HEK293 (cell line): ENCODE data around the gene RWDD4.

ENCODE experiments used
- CTCF ChIA-PET: fragments of 350-600 bp; formaldehyde crosslinking; extraction: SDS; loops from one replicate; lab custom pipeline; 2021; ENCODE audit warnings: antibody characterized with exemption; lab: Yijun Ruan, JAX
- POLR2A ChIA-PET: fragments of 300-600 bp; formaldehyde crosslinking; extraction: SDS; loops from one replicate; lab custom pipeline; 2020; ENCODE audit warnings: antibody characterized with exemption, inconsistent platforms; lab: Yijun Ruan, JAX
- H3K27ac ChIP-seq: fragments of 200-500 bp; sonication (Bioruptor generic); 2 replicates; pipeline ENCODE4 v1.5.1; 2014; ENCODE audit warnings: low read depth, low read length, control low read depth, inconsistent platforms; ENCODE audit errors: extremely low read depth
- H3K36me3 ChIP-seq, 2 experiments: fragments of 200-500 bp in 1 of 2; sonication (Bioruptor generic) in 1 of 2; 1 replicate in 1 of 2; 2 replicates in 1 of 2; pipeline ENCODE4 v1.5.1; 2014 to 2017; ENCODE audit warnings: inconsistent platforms in 2 of 2, low read length in 2 of 2; ENCODE audit not compliant: control insufficient read depth in 2 of 2, insufficient read depth in 1 of 2
- H3K4me1 ChIP-seq: fragments of 200-500 bp; sonication (Bioruptor generic); 2 replicates; pipeline ENCODE4 v1.5.1; 2014; ENCODE audit warnings: mild to moderate bottlenecking, low read length, inconsistent platforms; ENCODE audit not compliant: control insufficient read depth, insufficient read depth
- H3K4me3 ChIP-seq: 2 replicates; pipeline ENCODE4 v1.5.1; 2011; ENCODE audit warnings: low read depth, mild to moderate bottlenecking, control low read depth, low read length, moderate library complexity
- H3K9me3 ChIP-seq: fragments of 200-500 bp; sonication (Bioruptor generic); 2 replicates; pipeline ENCODE4 v1.5.1; 2014; ENCODE audit warnings: low read depth, low read length, inconsistent platforms; ENCODE audit not compliant: control insufficient read depth, insufficient read depth
- CTCF ChIP-seq: fragments of 450-650 bp; formaldehyde crosslinking; IDR thresholded peaks from 2 replicates; pipeline ENCODE4 v1.5.1; 2016; ENCODE audit warnings: missing biosample characterization, missing genetic modification characterization
- ELK4 ChIP-seq: IDR thresholded peaks from 2 replicates; pipeline ENCODE4 v1.6.1; 2011; ENCODE audit warnings: mild to moderate bottlenecking, low read depth, low read length, borderline replicate concordance
- GFI1B ChIP-seq: fragments of 450-650 bp; formaldehyde crosslinking; IDR thresholded peaks from 2 replicates; pipeline ENCODE4 v1.5.1; 2016; ENCODE audit warnings: missing biosample characterization, missing genetic modification characterization
- HIC1 ChIP-seq: fragments of 450-650 bp; formaldehyde crosslinking; IDR thresholded peaks from 2 replicates; pipeline ENCODE4 v1.5.1; 2016; ENCODE audit warnings: missing biosample characterization, missing genetic modification characterization
- KLF1 ChIP-seq: fragments of 450-650 bp; formaldehyde crosslinking; IDR thresholded peaks from 2 replicates; pipeline ENCODE4 v1.5.1; 2016; ENCODE audit warnings: missing biosample characterization, missing genetic modification characterization
- PRDM2 ChIP-seq: fragments of 450-650 bp; formaldehyde crosslinking; IDR thresholded peaks from 2 replicates; pipeline ENCODE4 v1.5.1; 2016; ENCODE audit warnings: missing biosample characterization, missing genetic modification characterization, borderline replicate concordance
- PRDM4 ChIP-seq: fragments of 450-650 bp; formaldehyde crosslinking; IDR thresholded peaks from 2 replicates; pipeline ENCODE4 v1.5.1; 2017; ENCODE audit warnings: missing biosample characterization, missing genetic modification characterization
- ZBTB6 ChIP-seq: fragments of 450-650 bp; formaldehyde crosslinking; IDR thresholded peaks from 2 replicates; pipeline ENCODE4 v1.5.1; 2017; ENCODE audit warnings: missing biosample characterization, missing genetic modification characterization
- ZEB2 ChIP-seq: fragments of 450-650 bp; formaldehyde crosslinking; IDR thresholded peaks from 2 replicates; pipeline ENCODE4 v1.5.1; 2016; ENCODE audit warnings: missing biosample characterization, missing genetic modification characterization
- ZNF266 ChIP-seq: fragments of 450-650 bp; formaldehyde crosslinking; IDR thresholded peaks from 2 replicates; pipeline ENCODE4 v1.5.1; 2016; ENCODE audit warnings: missing biosample characterization, missing genetic modification characterization, low read depth
- ZNF558 ChIP-seq: fragments of 450-650 bp; formaldehyde crosslinking; IDR thresholded peaks from 2 replicates; pipeline ENCODE4 v1.5.1; 2016; ENCODE audit warnings: missing biosample characterization, missing genetic modification characterization
- ZNF600 ChIP-seq: fragments of 450-650 bp; formaldehyde crosslinking; IDR thresholded peaks from 2 replicates; pipeline ENCODE4 v1.5.1; 2016; ENCODE audit warnings: missing biosample characterization, missing genetic modification characterization
- ZNF645 ChIP-seq: fragments of 450-650 bp; formaldehyde crosslinking; IDR thresholded peaks from 2 replicates; pipeline ENCODE4; 2016; ENCODE audit warnings: missing biosample characterization, missing genetic modification characterization
- ZNF654 ChIP-seq: fragments of 450-650 bp; formaldehyde crosslinking; IDR thresholded peaks from 2 replicates; pipeline ENCODE4 v1.5.1; 2016; ENCODE audit warnings: low read depth, missing biosample characterization, missing genetic modification characterization
- ZSCAN18 ChIP-seq: fragments of 450-650 bp; formaldehyde crosslinking; IDR thresholded peaks from 2 replicates; pipeline ENCODE4 v1.5.1; 2016; ENCODE audit warnings: missing biosample characterization, missing genetic modification characterization

RWDD4 gene

GRCh38 chr4:183636503-183636902 lies 22.5 kb downstream of the RWDD4 start:
- H3K4me3 ChIP-seq, result no peak overlapping the region
- no peaks in the 10 kb centered on the region for H3K9me3 ChIP-seq
- ChIA-PET CTCF (interaction anchor here (0.6 kb wide), 1 partner anchor 104 kb away, joined by 3 read pairs; no protein-coding TSS in a partner anchor), POLR2A (no interaction called here)
- H3K4me1 ChIP-seq, result no peaks in the 10 kb centered on the region
- H3K36me3 ChIP-seq, result no peaks in the 10 kb centered on the region
- no peak overlapping the region for H3K27ac ChIP-seq
- TF ChIP-seq ELK4 (no peak), GFI1B (tag by site-specific recombination) (no peak), ZNF266 (tag by site-specific recombination) (no peak), ZNF600 (tag by site-specific recombination) (peak; percentile 46; the same call in 1 of the 2 replicates), CTCF (tag by site-specific recombination) (0 out of 2 replicates have a peak, but pooled peaks have one; percentile 8), ZNF645 (tag by site-specific recombination) (no peak), PRDM4 (tag by site-specific recombination) (no peak), ZBTB6 (no peak)

- Histone ChIP-seq H3K36me3 (no peaks in the 10 kb centered on the region), H3K27ac (no peak overlapping the region), H3K4me1 (no peaks in the 10 kb centered on the region), H3K4me3 (no peak overlapping the region), H3K9me3 (no peaks in the 10 kb centered on the region)
- ChIA-PET POLR2A (no interaction called here), CTCF (no interaction called here)
- TF ChIP-seq PRDM2 (tag by site-specific recombination) (no peak), ZSCAN18 (tag by site-specific recombination) (no peak), ZEB2 (tag by site-specific recombination) (no peak), HIC1 (no peak), ZNF654 (no peak), ZNF558 (no peak), KLF1 (tag by site-specific recombination) (no peak)
Measured at GRCh38 chr4:183635741-183636140, 23.2 kb downstream of the RWDD4 start.
